Fibroblast of the aortic adventitia (primary cell): Measurements from ENCODE around the gene TRPV4. TPM values are rescaled to one million over a fixed set of nuclear protein-coding genes. Genes with fewer than 3 reads are reported as not detected.

Experiments used
- DNase-seq: peaks from one replicate; pipeline ENCODE4 v3.0.0-alpha.2; 2010; ENCODE audit warnings: low read depth
- H3K4me3 ChIP-seq: 2 replicates; pipeline ENCODE4 v1.5.1; 2011; ENCODE audit warnings: low read depth, mild to moderate bottlenecking, control low read depth, low read length, moderate library complexity
- CTCF ChIP-seq: IDR thresholded peaks from 2 replicates; pipeline ENCODE4 v1.5.1; 2011; ENCODE audit warnings: mild to moderate bottlenecking, low read length, control low read depth, inconsistent platforms; ENCODE audit not compliant: insufficient read depth
- total RNA-seq: library from RNA; depleted of rRNA; stranded (reverse); fragments of >200 nt; gene quantifications from 2 replicates; pipeline ENCODE4 v1.2.3, GENCODE V29; 2012; ENCODE audit warnings: low replicate concordance

TRPV4 gene
- total RNA-seq, 1 donor, result 2.1 TPM

- no peak for TF ChIP-seq CTCF
- no peak overlapping the region for H3K4me3 ChIP-seq
- no peak for DNase-seq
Observed at GRCh38 chr12:109815757-109816617, 17.2 kb downstream of the TRPV4 start.

GRCh38 chr12:109815225-109815624 lies 18.0 kb downstream of the TRPV4 start:
- no peak for DNase-seq
- H3K4me3 ChIP-seq, result no peak overlapping the region
- no peak for TF ChIP-seq CTCF

GRCh38 chr12:109814600-109815150 lies 18.5 kb downstream of the TRPV4 start:
- DNase-seq, result no peak
- no peak for TF ChIP-seq CTCF
- no peak overlapping the region for H3K4me3 ChIP-seq

GRCh38 chr12:109813810-109814416 lies 19.3 kb downstream of the TRPV4 start:
- no peak for DNase-seq
- no peak for TF ChIP-seq CTCF
- H3K4me3 ChIP-seq, result no peak overlapping the region

GRCh38 chr12:109811624-109811995 lies 21.6 kb downstream of the TRPV4 start:
- TF ChIP-seq CTCF, result no peak
- no peak overlapping the region for H3K4me3 ChIP-seq
- no peak for DNase-seq

- no peak for DNase-seq
- H3K4me3 ChIP-seq, result no peak overlapping the region
- TF ChIP-seq CTCF, result no peak
Observed at GRCh38 chr12:109810954-109811623, 22.1 kb downstream of the TRPV4 start.
